GM03348 (cell line): ENCODE measurements around the gene NNMT.
A peak's percentile ranks its signal among the peaks of the same experiment; 100 is the strongest.

Experiments
- DNase-seq: peaks from one replicate; pipeline ENCODE4 v3.0.0; 2012; ENCODE audit warnings: low spot score

NNMT gene

GRCh38 chr11:114348200-114349191 lies 52.3 kb downstream of the NNMT start:
- DNase-seq = peak; percentile 62

- DNase-seq = no peak
Measured at GRCh38 chr11:114350022-114350421, 53.8 kb downstream of the NNMT start.

DNA sequence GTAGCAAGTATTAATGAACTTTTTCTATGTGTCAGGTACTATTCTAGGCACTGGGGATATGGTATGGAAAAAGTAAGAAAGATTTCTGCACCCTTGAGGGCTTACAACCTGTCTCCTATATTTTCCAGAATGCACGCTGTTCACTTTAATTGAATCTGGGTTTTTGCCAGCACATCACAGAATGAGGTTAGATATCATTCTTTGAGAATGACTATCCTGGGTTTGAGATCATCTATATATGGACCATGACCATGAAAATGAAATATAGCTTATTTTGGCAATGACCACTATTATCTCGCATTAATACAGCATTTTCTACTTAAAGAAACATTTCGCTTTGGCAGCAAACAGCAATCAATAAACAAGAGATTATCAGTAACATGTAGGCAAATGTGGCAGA lies 57.2 kb downstream of the NNMT start:
- no peak for DNase-seq

GRCh38 chr11:114354076-114354475 lies 57.9 kb downstream of the NNMT start:
- peak; percentile 51 for DNase-seq

DNA sequence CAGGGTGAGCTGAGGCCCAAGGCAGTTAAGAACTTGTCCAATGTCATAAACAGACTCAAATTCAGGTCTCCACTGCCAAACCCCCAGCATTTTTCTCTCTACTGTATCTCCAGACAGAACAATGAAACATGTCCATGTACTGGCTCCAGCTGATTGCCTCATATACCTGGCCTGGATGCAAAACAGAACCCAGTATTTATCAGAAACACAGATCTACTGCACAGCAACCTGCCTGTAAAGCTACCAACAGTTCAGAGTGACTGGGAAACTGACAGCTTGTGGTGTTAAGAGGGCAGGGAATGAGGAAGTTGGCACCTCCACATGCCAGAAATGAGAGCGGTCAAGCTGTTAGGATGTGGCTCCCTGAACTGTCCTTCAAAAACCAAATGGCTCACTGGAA lies 62.5 kb downstream of the NNMT start:
- peak; percentile 14 for DNase-seq

DNA sequence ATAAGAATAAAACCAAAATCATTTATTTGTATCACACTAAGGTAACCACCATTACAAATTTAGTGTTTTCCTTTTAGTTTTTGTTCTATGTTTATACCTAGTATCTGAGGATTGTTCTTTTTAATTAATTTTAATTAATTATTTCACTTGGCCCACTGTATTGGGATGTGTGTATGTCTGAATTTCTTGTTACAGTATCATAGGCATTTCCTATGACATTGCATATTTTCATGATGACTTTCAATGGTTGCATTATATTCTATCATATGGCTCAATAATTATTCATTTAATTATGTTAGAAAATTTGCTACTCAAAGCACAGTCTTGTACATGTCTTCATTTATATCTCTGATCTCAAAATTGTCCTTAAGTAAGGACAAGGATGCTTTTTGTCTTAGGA lies 63.1 kb downstream of the NNMT start:
- peak; percentile 32 for DNase-seq

DNA sequence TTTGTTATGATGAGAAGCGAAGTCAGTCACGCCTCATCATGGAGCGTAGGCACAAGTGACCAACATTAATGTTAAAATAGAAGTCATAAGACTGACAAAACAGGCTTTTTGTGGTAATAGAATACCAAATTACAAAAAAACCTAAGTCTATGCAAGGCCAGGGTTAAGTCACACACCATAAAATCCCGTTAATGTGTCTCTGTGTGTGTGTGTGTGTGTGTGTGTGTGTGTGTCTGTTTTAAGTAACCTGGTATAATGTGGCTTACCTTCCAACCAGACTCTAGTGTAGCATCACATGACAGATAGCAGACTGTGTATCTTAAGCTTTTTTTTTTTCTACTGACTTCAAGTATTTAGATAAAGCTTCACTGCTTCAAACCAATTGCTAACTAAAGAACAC lies 66.1 kb downstream of the NNMT start:
- DNase-seq = no peak

DNA sequence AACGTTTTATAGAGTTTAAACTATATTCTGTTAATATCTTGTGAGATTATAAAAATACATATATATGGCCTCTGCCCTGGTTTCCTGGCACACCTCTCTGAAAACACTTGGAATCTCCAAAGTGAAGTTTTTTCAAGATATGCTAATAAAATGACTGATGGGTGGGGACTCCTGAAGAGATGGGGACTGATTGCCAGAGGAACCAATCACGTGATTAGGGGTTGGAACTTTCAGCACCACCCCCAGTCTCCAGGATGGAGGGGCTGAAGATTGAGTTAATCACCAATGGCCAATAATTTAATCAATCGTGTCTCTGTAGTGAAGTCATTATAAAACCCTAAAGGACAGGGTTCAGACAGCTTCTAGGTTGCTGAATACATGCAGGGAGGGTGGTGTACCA lies 66.8 kb downstream of the NNMT start:
- DNase-seq = no peak
